K562 (cell line): ENCODE results near the gene TTLL9. TPM values are rescaled to one million over a fixed set of nuclear protein-coding genes. Genes with fewer than 3 reads are reported as not detected.

ENCODE experiments used
- ATAC-seq: fragments of 200-7000 bp; cut with Tn5 transposase; 3 replicates; pipeline ENCODE4 v1.9.1; 2020; ENCODE audit warnings: moderate library complexity
- BruUV-seq: library from RNA; stranded (reverse); fragments of 400-500 nt; replicated peaks from 2 replicates; lab custom pipeline; 2021; lab: Mats Ljungman, UMichigan
- CTCF ChIA-PET: fragments of 300-600 bp; formaldehyde crosslinking; extraction: SDS; loops from one replicate; lab custom pipeline; 2021; ENCODE audit warnings: low intra/inter-chr PET ratio; lab: Yijun Ruan, JAX
- POLR2A ChIA-PET: fragments of 300-600, 350-650 bp; sonication (Branson Sonifier 250); formaldehyde crosslinking; extraction: SDS; loops from one replicate; lab custom pipeline; 2021; ENCODE audit warnings: antibody characterized with exemption, inconsistent platforms; lab: Yijun Ruan, JAX
- DNase-seq, 4 experiments: peaks; one replicate each; pipeline versions ENCODE4 v3.0.0 to v3.0.0-alpha.2; 2011 to 2018; ENCODE audit warnings: low spot score in 3 of 4, mixed read lengths in 3 of 4; ENCODE audit errors: extremely low read depth in 1 of 4
- FAIRE-seq: peaks from 2 replicates; lab custom pipeline; 2011; peaks lifted over from hg19 to GRCh38; lab: Jason Lieb, UNC
- H2AFZ ChIP-seq: 2 replicates; pipeline ENCODE4 v1.6.0; 2011; ENCODE audit warnings: low read depth, low read length, control low read depth, inconsistent platforms
- H3K27ac ChIP-seq: fragments of 200-600 bp; 3 replicates; pipeline ENCODE4 v1.8.0; 2011; ENCODE audit warnings: low read depth, mild to moderate bottlenecking, control low read depth, inconsistent platforms, low read length, moderate library complexity, mixed read lengths; ENCODE audit errors: extremely low read depth
- H3K27me3 ChIP-seq, 2 experiments: fragments of 300-600 bp in 1 of 2; 2 replicates in 1 of 2; 3 replicates in 1 of 2; pipeline versions ENCODE4 v1.6.0 to v1.8.0; 2011; ENCODE audit warnings: inconsistent platforms in 2 of 2, low read length in 2 of 2, mild to moderate bottlenecking in 1 of 2, mixed read lengths in 1 of 2, moderate library complexity in 1 of 2; ENCODE audit not compliant: control insufficient read depth in 2 of 2, insufficient read depth in 2 of 2
- H3K36me3 ChIP-seq: fragments of 300-600 bp; 3 replicates; pipeline ENCODE4 v1.8.0; 2011; ENCODE audit warnings: mild to moderate bottlenecking, low read length, inconsistent platforms; ENCODE audit not compliant: control insufficient read depth, insufficient read depth
- H3K4me1 ChIP-seq, 2 experiments: fragments of 200-600 bp in 1 of 2; replicated peaks in 1 of 2; 2 replicates in 1 of 2; 3 replicates in 1 of 2; pipeline versions ENCODE4 v1.5.1 to v1.8.0; 2011; ENCODE audit warnings: inconsistent platforms in 2 of 2, low read length in 2 of 2, mild to moderate bottlenecking in 1 of 2, mixed read lengths in 1 of 2, moderate library complexity in 1 of 2; ENCODE audit not compliant: control insufficient read depth in 2 of 2, insufficient read depth in 2 of 2
- H3K4me2 ChIP-seq: 2 replicates; pipeline ENCODE4 v1.6.1; 2011; ENCODE audit warnings: low read length, control low read depth, inconsistent platforms, mixed read lengths; ENCODE audit not compliant: insufficient read depth
- H3K4me3 ChIP-seq: fragments of 200-600 bp; sonication (generic), shearing (Covaris generic); 2 replicates; pipeline ENCODE4 v1.5.1; 2016; ENCODE audit warnings: control low read depth, inconsistent platforms
- H3K79me2 ChIP-seq: fragments of 200-600 bp; 3 replicates; pipeline ENCODE4 v1.8.0; 2011; ENCODE audit warnings: low read length, inconsistent platforms; ENCODE audit not compliant: control insufficient read depth, insufficient read depth
- H3K9ac ChIP-seq, 2 experiments: 2 replicates each; pipeline versions ENCODE4 v1.6.0 to v1.6.1; 2011; ENCODE audit warnings: low read depth in 2 of 2, low read length in 2 of 2, control low read depth in 1 of 2, inconsistent platforms in 1 of 2, mild to moderate bottlenecking in 1 of 2, mixed read lengths in 1 of 2; ENCODE audit not compliant: insufficient read depth in 1 of 2
- H3K9me1 ChIP-seq: one replicate; pipeline ENCODE4 v1.6.0; 2011; ENCODE audit warnings: inconsistent platforms, mild to moderate bottlenecking, low read length, moderate library complexity; ENCODE audit not compliant: control insufficient read depth, insufficient read depth
- H3K9me3 ChIP-seq: replicated peaks from 2 replicates; pipeline ENCODE4 v1.5.1; 2011; ENCODE audit warnings: low read depth, low read length, inconsistent platforms; ENCODE audit not compliant: control insufficient read depth, insufficient read depth
- H4K20me1 ChIP-seq: replicated peaks from 2 replicates; pipeline ENCODE4 v1.6.1; 2011; ENCODE audit warnings: low read length, inconsistent platforms, mixed read lengths; ENCODE audit not compliant: control insufficient read depth, insufficient read depth
- E2F3 ChIP-seq: fragments of 250-450 bp; sonication (Bioruptor Pico); IDR thresholded peaks from 2 replicates; pipeline ENCODE4 v1.4.0; 2020; ENCODE audit warnings: mild to moderate bottlenecking
- HMGXB4 ChIP-seq: sonication (generic); formaldehyde crosslinking; IDR thresholded peaks from 2 replicates; pipeline ENCODE4 v1.8.1; 2023; ENCODE audit warnings: mild to moderate bottlenecking, missing genetic modification reagents
- L3MBTL2 ChIP-seq: fragments of 450-650 bp; IDR thresholded peaks from 2 replicates; pipeline ENCODE4 v1.6.1; 2016; ENCODE audit warnings: mild to moderate bottlenecking, moderate library complexity
- MEF2A ChIP-seq: IDR thresholded peaks from 2 replicates; pipeline ENCODE4 v1.6.1; 2011; ENCODE audit warnings: low read depth, mild to moderate bottlenecking, low read length, moderate library complexity; ENCODE audit not compliant: control insufficient read depth
- MYC ChIP-seq, 2 experiments: fragments of 250-450 bp in 1 of 2; sonication (Bioruptor Pico) in 1 of 2; IDR thresholded peaks; 2 replicates each; pipeline versions ENCODE4 v1.5.1 to v1.6.1; 2012 to 2021; ENCODE audit warnings: low read depth in 2 of 2, borderline replicate concordance in 1 of 2, improper control_type of control experiment in 1 of 2, low read length in 1 of 2, mild to moderate bottlenecking in 1 of 2, moderate library complexity in 1 of 2
- PHTF2 ChIP-seq: fragments of 250-450 bp; sonication (Bioruptor Pico); IDR thresholded peaks from 2 replicates; pipeline ENCODE4 v1.5.0; 2021; ENCODE audit warnings: mild to moderate bottlenecking
- YY1 ChIP-seq, 3 experiments: IDR thresholded peaks; 2 replicates each; pipeline ENCODE4 v1.6.1; 2011; ENCODE audit warnings: low read length in 2 of 3, mild to moderate bottlenecking in 2 of 3, moderate library complexity in 2 of 3, borderline replicate concordance in 1 of 3, control low read depth in 1 of 3, low read depth in 1 of 3; ENCODE audit not compliant: insufficient read depth in 3 of 3, insufficient replicate concordance in 2 of 3, control insufficient read depth in 1 of 3, insufficient read length in 1 of 3; ENCODE audit errors: extremely low read depth in 1 of 3
- WGBS: fragments of 100-300 bp; shearing (Covaris generic); methylation state at CpG from one replicate; pipeline ENCODE4 v1.1.6; 2016; ENCODE audit warnings: low coverage, mixed read lengths; ENCODE audit not compliant: insufficient coverage; ENCODE audit errors: missing lambda C conversion rate; 5-methylcytosine and 5-hydroxymethylcytosine counted together
- in situ Hi-C: fragments of 300-500 bp; cut with MboI; formaldehyde crosslinking; loops from 4 replicates; pipeline ENCODE4 v1.15.0; 2018; ENCODE audit warnings: inconsistent platforms, mixed read lengths
- intact Hi-C: fragments of 100-400 bp; cut with micrococcal nuclease; formaldehyde crosslinking; loops from 2 replicates; pipeline ENCODE4 v1.14.2; 2022
- polyA plus RNA-seq, 8 experiments: library from polyadenylated mRNA; depleted of rRNA in 4 of 8; stranded (reverse) in 5 of 8; unstranded in 3 of 8; fragments of >200 nt; fragmentation: Nextera tagmentation in 2 of 8; fragmentation: Illumina TruSeq in 1 of 8; extraction: Ambion mirVana in 2 of 8; extraction: Trizol in 1 of 8; gene quantifications; 2 replicates each; pipeline versions ENCODE4 v1.2.1 to v1.2.3, GENCODE V29; 2011 to 2014; ENCODE audit warnings: inconsistent platforms in 1 of 8, missing spikeins in 1 of 8
- total RNA-seq, 7 experiments: library from RNA; depleted of rRNA in 6 of 7; stranded (reverse); fragments of >200 nt in 6 of 7; fragmentation: Illumina TruSeq in 2 of 7; extraction: Trizol in 2 of 7; gene quantifications; 2 replicates each; pipeline versions ENCODE4 v1.2.1 to v1.2.3, GENCODE V29; 2011 to 2021; ENCODE audit warnings: low replicate concordance in 1 of 7
- TF ChIP-seq, protein P1 (sequence below): fragments of 250-450 bp; sonication (Bioruptor Pico); IDR thresholded peaks from 2 replicates; pipeline ENCODE4 v1.8.0; 2021; ENCODE audit warnings: moderate library complexity, mild to moderate bottlenecking, inconsistent platforms
- TF ChIP-seq, protein P2 (sequence below): sonication (generic); formaldehyde crosslinking; IDR thresholded peaks from 2 replicates; pipeline ENCODE4 v1.9.0; 2022; ENCODE audit warnings: mild to moderate bottlenecking, missing genetic modification reagents
- TF ChIP-seq, protein P3 (sequence below), 2 experiments: IDR thresholded peaks; 2 replicates each; pipeline ENCODE4 v1.6.1; 2011; ENCODE audit warnings: borderline replicate concordance in 1 of 2, control low read depth in 1 of 2, low read depth in 1 of 2, low read length in 1 of 2, mild to moderate bottlenecking in 1 of 2, mixed read lengths in 1 of 2, moderate library complexity in 1 of 2; ENCODE audit not compliant: insufficient read depth in 1 of 2, insufficient read length in 1 of 2, poor library complexity in 1 of 2, severe bottlenecking in 1 of 2; ENCODE audit errors: extremely low read depth in 1 of 2

Gene TTLL9
- total and polyA plus RNA-seq, 9 of the 15 experiments (the other 6 are each of a cell fraction or from before 2014, with no cell fraction given) = 0.06 to 0.07 TPM; not detected in 7

DNA sequence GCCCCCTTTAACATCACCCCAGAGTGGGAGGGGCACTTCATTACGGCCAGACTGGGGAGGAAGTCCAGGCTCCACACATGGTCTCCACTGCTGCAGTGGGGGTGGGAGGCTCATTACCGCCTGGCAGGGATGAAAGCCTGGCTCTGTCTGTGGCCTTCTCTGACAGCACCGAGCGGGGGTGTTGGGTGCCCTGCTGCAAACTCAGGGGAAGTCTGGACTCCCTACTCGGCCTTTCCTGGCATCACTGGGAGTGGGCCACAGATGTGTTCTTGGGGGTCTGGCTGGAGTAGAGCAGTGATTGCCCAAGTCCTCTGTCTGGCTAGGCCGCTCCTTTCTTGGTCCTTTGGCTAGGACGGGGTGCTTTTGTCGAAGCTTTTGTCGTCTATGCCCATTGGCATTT, 27.1 kb downstream of the TTLL9 start (continued):
- TF ChIP-seq MEF2A = no peak
- TF ChIP-seq YY1 (IDR thresholded peaks at IDR 0.05; ENCODE audit: borderline replicate concordance in 1 of 3, control insufficient read depth in 1 of 3, extremely low read depth in 1 of 3, insufficient read depth in 3 of 3, insufficient read length in 1 of 3, insufficient replicate concordance in 2 of 3, low read depth in 1 of 3, low read length in 2 of 3) = no peak
- TF ChIP-seq E2F3 (CRISPR knock-in tag) = no peak
- TF ChIP-seq PHTF2 (CRISPR knock-in tag) = no peak
- TF ChIP-seq, protein P1, sequence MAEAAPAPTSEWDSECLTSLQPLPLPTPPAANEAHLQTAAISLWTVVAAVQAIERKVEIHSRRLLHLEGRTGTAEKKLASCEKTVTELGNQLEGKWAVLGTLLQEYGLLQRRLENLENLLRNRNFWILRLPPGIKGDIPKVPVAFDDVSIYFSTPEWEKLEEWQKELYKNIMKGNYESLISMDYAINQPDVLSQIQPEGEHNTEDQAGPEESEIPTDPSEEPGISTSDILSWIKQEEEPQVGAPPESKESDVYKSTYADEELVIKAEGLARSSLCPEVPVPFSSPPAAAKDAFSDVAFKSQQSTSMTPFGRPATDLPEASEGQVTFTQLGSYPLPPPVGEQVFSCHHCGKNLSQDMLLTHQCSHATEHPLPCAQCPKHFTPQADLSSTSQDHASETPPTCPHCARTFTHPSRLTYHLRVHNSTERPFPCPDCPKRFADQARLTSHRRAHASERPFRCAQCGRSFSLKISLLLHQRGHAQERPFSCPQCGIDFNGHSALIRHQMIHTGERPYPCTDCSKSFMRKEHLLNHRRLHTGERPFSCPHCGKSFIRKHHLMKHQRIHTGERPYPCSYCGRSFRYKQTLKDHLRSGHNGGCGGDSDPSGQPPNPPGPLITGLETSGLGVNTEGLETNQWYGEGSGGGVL (CRISPR knock-in tag) = no peak

GRCh38 chr20:31901615-31902014, 31.2 kb downstream of the TTLL9 start:
- H3K4me2 ChIP-seq = no peak overlapping the region
- no peaks in the 10 kb centered on the region; a peak in 2 of 5 replicates for H3K4me1 ChIP-seq
- H3K79me2 ChIP-seq = no peaks in the 10 kb centered on the region
- peaks cover 2 to 18% of the 10 kb centered on the region in 2 experiments; a peak in 4 of 5 replicates for H3K27me3 ChIP-seq
- BruUV-seq = no TSS peak
- no peaks in the 10 kb centered on the region for H3K36me3 ChIP-seq
- H2AFZ ChIP-seq = peak overlapping the region; percentile 38
- POLR2A ChIA-PET = no interaction called here
- intact Hi-C loops (no loop called here), in situ Hi-C loops (no loop called here)
- H3K27ac ChIP-seq = no peak overlapping the region
- H3K9me3 ChIP-seq = no peaks in the 10 kb centered on the region
- no peak overlapping the region for H3K4me3 ChIP-seq
- CTCF ChIA-PET = no interaction called here
- H4K20me1 ChIP-seq = no peaks in the 10 kb centered on the region; the same call in 1 of the 2 replicates
- FAIRE-seq = peak; percentile 71
- peak; percentile 84 for ATAC-seq
- DNase-seq = peak; percentile 32 to 46 (median 36)
- no peak overlapping the region for H3K9ac ChIP-seq
- WGBS = 22% methylated on average over 6 of the region's 6 CpGs
- no peaks in the 10 kb centered on the region for H3K9me1 ChIP-seq
- TF ChIP-seq, protein P1 (CRISPR knock-in tag) = no peak
- peak; percentile 72 for TF ChIP-seq L3MBTL2
- TF ChIP-seq, protein P2, sequence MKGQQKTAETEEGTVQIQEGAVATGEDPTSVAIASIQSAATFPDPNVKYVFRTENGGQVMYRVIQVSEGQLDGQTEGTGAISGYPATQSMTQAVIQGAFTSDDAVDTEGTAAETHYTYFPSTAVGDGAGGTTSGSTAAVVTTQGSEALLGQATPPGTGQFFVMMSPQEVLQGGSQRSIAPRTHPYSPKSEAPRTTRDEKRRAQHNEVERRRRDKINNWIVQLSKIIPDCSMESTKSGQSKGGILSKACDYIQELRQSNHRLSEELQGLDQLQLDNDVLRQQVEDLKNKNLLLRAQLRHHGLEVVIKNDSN (CRISPR knock-in tag) = peak; percentile 72
- TF ChIP-seq MYC (IDR thresholded peaks at IDR 0.05; ENCODE audit: low read depth, low read length) = peak; percentile 65
- TF ChIP-seq MYC (CRISPR knock-in tag; IDR thresholded peaks at IDR 0.05; ENCODE audit: borderline replicate concordance, low read depth) = no peak
- no peak for TF ChIP-seq HMGXB4 (CRISPR knock-in tag)
- TF ChIP-seq, protein P3, sequence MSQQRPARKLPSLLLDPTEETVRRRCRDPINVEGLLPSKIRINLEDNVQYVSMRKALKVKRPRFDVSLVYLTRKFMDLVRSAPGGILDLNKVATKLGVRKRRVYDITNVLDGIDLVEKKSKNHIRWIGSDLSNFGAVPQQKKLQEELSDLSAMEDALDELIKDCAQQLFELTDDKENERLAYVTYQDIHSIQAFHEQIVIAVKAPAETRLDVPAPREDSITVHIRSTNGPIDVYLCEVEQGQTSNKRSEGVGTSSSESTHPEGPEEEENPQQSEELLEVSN (IDR thresholded peaks at IDR 0.05; ENCODE audit: borderline replicate concordance in 1 of 2, extremely low read depth in 1 of 2, insufficient read depth in 1 of 2, insufficient read length in 1 of 2, low read depth in 1 of 2, low read length in 1 of 2, poor library complexity in 1 of 2, severe bottlenecking in 1 of 2) = peak in 1 of 2 experiments; percentile 16
